Stimulated activated effector memory CD8-positive, alpha-beta T cell treated with anti-CD3 and anti-CD28 coated beads, Interleukin-12 subunit alpha, Interleukin-12 subunit beta, amount 100 ng/mL, for 72 hours (primary cell): ENCODE data around the gene FZD8.

Experiments used
- ATAC-seq: fragments of 150-1000 bp; cut with Tn5 transposase; 2 replicates; pipeline ENCODE4 v1.10.0; 2021
- DNase-seq, 2 donors: peaks; one replicate each; pipeline ENCODE4 v3.0.0; 2021 to 2022; ENCODE audit warnings: low spot score in 2 of 2
- H3K27ac Mint-ChIP-seq: one replicate; pipeline ENCODE4 v1.8.0; 2022; ENCODE audit warnings: mild to moderate bottlenecking, mixed read lengths
- H3K36me3 Mint-ChIP-seq: one replicate; pipeline ENCODE4 v1.8.0; 2022; ENCODE audit warnings: mild to moderate bottlenecking, mixed read lengths
- H3K4me1 Mint-ChIP-seq: one replicate; pipeline ENCODE4 v1.8.0; 2022; ENCODE audit warnings: mixed read lengths
- H3K4me3 Mint-ChIP-seq: one replicate; pipeline ENCODE4 v1.8.0; 2022; ENCODE audit warnings: mild to moderate bottlenecking, mixed read lengths
- H3K9me3 Mint-ChIP-seq: one replicate; pipeline ENCODE4 v1.8.0; 2022; ENCODE audit warnings: mixed read lengths

FZD8 gene

DNA sequence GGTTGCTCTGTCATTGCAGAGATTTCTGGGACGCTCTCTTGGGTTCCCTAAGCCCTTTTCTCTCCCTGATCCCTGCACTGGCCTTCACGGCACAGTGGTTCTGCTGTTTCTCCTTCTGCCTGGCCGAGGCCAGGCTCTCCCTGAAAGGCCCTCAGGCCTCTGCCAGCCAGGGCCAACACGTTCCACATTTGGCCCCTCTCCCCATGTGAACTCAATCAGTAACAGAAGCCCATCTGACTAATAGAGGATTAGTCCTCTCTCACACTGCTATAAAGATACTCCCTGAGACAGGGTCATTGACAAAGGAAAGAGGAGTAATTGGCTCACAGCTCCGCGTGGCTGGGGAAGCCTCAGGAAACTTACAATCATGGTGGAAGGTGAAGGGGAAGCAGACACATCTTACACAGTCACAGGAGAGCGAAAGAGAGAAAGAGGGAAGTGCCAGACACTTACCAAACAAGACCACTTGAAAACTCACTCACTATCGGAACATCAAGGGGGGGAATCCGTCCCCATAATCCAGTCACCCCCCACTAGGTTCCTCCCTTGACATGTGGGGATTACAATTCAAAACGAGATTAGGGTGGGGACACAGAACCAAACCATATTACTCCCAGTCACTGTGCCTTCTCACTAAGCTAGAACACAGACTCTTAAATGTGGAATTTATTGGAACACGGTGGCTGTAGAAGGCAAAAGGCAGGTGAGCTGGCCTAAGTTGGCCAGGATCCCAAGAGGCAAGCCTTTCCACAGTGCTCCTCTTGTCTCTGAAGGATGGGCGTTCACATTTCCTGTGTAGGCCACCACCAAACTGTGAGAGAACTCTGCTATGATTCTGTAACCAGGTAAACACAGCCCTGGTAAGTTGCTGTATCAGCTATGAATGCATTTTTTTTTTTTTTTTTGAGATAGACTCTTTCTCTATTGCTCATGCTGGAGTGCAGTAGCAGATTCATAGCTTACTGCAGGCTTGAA, 8.8 kb downstream of the FZD8 start:
- no peak overlapping the region for H3K27ac Mint-ChIP-seq
- H3K9me3 Mint-ChIP-seq: no peaks in the 10 kb centered on the region
- ATAC-seq: no peak
- DNase-seq: no peak
- H3K4me1 Mint-ChIP-seq: no peaks in the 10 kb centered on the region
- H3K4me3 Mint-ChIP-seq: no peak overlapping the region
- no peaks in the 10 kb centered on the region for H3K36me3 Mint-ChIP-seq

DNA sequence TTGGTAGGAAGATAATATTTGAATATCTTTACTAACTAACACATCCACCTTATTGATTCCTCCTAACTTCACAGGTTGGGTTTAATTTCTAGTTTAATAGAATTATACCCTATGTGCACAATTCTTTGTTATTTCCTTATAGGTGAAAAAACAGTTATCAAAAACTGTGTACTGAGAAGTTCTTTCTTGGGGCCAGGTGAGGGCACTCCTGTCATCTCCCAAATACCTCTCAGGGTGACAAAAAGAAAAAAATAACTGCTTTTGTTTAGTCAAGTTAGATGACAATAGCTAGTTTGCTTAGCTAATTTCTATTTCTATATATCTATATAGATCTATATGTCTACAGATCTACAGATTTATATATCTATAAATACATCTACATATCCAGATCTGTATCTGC, 10.1 kb downstream of the FZD8 start:
- DNase-seq (no peak), ATAC-seq (no peak)
- H3K36me3 Mint-ChIP-seq: no peaks in the 10 kb centered on the region
- H3K4me3 Mint-ChIP-seq: no peak overlapping the region
- no peaks in the 10 kb centered on the region for H3K9me3 Mint-ChIP-seq
- no peak overlapping the region for H3K27ac Mint-ChIP-seq
- H3K4me1 Mint-ChIP-seq: no peaks in the 10 kb centered on the region

DNA sequence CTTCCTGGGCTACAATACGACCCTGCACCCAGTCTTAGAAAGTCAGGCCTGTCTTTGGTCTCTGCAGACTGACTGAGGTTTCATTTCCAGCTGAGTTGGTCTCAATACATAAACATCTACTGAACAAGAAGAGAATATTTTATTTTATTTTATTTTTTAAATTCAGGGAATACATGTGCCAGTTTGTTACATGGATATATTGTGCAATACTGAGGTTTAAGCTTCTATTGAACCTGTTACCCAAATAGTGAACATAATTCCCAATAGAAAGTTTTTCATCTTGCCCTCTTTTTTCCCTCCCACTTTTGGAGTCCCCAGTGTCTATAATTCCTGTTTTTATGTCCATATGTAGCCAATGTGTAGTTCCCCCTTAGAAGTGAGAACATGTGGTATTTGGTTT, 10.7 kb downstream of the FZD8 start:
- Mint-ChIP-seq H3K27ac (no peak overlapping the region), H3K4me3 (no peak overlapping the region), H3K9me3 (no peaks in the 10 kb centered on the region)

DNA sequence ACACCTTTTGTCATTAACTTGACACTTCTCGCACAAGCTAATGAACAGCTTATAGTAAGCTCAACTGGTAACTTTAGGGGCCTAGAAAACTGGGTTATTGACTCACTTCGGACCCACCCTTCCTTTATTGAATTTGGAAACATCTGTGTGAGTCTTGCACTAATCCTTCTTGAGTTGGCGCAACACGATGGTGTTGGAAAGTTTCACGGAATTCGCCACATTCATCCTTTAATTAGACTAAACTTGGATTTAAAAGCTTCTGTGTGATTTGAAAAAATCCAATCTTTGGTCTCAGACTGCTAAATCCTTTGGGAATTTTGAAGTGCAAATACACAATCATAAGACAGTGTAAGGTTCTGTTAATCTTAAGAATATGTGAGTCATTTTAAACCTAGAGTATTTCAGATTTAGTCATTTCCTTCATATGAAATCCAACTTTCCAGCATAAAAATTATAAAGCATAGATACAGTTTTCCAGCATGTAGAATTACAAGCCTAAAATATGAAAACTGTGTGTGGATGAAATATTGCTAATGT, 15.1 kb downstream of the FZD8 start:
- Mint-ChIP-seq H3K4me1 (no peaks in the 10 kb centered on the region), H3K36me3 (no peaks in the 10 kb centered on the region), H3K4me3 (no peak overlapping the region), H3K9me3 (no peaks in the 10 kb centered on the region), H3K27ac (no peak overlapping the region)
- ATAC-seq (no peak), DNase-seq (no peak)

More for the DNA sequence above, 10.7 kb downstream of the FZD8 start:
- DNase-seq (no peak), ATAC-seq (no peak)
- Mint-ChIP-seq H3K36me3 (no peaks in the 10 kb centered on the region), H3K4me1 (no peaks in the 10 kb centered on the region)

DNA sequence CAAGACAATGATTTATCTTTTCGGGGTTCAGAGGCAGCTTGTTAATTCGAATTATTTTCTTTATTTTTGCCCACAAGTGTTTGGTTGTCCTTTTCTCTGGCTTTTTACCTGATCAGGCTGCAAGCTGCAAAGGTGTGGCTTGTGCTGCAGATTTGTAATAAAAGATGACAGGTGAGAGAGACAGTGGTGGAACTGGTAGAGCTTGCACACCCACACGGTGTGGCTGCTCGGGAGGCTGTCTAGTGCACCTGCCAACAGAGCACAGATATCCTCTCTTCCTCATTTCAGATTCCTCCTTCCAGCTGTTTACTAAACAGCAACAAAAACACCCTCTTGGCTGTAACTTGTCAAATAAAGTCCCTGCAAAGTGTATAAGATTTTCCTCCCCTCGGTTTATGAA, 27.8 kb downstream of the FZD8 start:
- H3K4me3 Mint-ChIP-seq: no peak overlapping the region
- no peak overlapping the region for H3K27ac Mint-ChIP-seq
- DNase-seq: no peak
- H3K9me3 Mint-ChIP-seq: no peaks in the 10 kb centered on the region
- H3K36me3 Mint-ChIP-seq: no peaks in the 10 kb centered on the region
- no peak for ATAC-seq
- no peaks in the 10 kb centered on the region for H3K4me1 Mint-ChIP-seq

DNA sequence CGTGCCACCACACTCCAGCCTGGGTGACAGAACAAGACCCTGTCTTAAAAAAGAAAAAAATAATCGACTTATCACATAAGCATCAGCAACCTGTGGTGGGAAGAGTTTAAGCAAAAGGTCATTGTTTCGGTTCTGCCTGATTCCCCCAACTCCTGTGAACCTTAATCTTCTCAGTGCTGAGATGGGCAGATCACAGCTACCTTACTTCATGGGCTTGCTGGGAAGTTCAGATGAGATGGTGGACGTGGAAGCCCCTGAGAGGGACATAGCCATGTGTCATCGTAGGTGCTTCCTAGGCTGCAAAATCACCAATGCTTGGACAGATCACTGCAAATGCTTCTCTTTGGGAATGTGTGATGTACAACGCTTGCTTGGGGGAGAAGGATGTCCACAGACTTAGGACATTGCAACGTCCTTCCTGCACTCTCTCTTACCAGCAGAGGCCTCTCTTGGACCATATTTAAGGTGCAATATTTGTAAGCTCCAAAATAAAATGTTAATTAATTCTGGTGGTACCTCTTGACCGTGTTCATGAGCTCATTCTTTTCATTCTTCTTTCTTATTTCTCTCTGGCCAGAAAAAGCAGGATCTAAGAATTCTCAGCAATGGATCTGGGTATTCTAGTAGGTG, 28.4 kb downstream of the FZD8 start:
- Mint-ChIP-seq H3K36me3 (no peaks in the 10 kb centered on the region), H3K9me3 (no peaks in the 10 kb centered on the region), H3K27ac (no peak overlapping the region), H3K4me1 (no peaks in the 10 kb centered on the region), H3K4me3 (no peak overlapping the region)
- ATAC-seq: no peak
- no peak for DNase-seq

DNA sequence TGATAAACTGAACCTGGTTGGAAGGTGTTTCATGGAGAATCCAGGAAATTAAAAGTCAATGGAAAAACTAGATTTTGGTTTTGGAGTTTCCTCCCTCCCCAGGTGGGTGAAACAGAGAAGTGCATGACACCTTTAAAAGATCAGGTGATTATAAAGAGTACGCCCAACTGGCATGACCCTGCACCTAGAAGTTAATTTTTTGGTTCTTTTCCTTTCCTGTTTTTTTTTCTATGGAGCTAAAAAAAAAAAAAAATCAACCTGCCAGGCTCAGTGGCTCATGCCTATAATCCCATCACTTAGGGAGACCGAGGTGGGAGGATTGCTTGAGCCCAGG, 29.0 kb downstream of the FZD8 start:
- DNase-seq (no peak), ATAC-seq (no peak)
- Mint-ChIP-seq H3K9me3 (no peaks in the 10 kb centered on the region), H3K4me1 (no peaks in the 10 kb centered on the region), H3K4me3 (no peak overlapping the region), H3K36me3 (no peaks in the 10 kb centered on the region), H3K27ac (no peak overlapping the region)

DNA sequence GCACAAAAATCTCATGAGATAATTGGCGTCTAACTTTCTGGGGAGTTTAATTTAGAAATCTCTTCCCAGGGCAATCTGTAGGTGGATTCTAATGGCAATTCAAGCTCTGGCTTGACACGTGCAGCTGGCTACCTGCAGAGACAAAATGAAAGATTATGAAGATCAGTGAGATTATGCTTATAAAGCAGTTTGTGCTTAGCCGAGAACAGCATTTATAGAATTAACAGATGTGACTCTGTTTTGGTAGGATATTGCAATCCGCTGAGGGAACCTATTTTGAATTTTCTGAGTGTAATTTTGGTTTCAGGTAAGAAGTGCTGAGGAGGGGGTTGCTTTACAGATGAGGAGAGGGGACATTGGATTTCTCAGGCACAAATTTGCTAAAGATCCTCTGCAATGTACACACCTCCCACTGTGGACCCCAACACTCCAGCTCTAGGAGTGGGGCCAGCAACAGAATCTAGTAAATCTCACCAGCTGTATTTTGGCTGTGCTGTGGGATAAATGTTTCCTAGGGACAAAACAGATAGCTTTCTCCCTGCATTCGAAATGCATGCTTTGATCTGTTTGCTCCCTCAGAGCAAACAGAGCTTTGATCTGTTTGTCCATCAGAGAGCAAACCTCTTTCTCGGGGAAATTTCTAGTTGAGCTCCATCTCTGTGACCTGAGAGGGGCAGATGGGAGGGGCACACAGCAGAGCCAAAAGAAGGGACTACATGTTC, 29.6 kb downstream of the FZD8 start:
- DNase-seq (no peak), ATAC-seq (no peak)
- Mint-ChIP-seq H3K4me3 (no peak overlapping the region), H3K27ac (no peak overlapping the region), H3K36me3 (no peaks in the 10 kb centered on the region), H3K9me3 (no peaks in the 10 kb centered on the region), H3K4me1 (peaks cover 4% of the 10 kb centered on the region)

DNA sequence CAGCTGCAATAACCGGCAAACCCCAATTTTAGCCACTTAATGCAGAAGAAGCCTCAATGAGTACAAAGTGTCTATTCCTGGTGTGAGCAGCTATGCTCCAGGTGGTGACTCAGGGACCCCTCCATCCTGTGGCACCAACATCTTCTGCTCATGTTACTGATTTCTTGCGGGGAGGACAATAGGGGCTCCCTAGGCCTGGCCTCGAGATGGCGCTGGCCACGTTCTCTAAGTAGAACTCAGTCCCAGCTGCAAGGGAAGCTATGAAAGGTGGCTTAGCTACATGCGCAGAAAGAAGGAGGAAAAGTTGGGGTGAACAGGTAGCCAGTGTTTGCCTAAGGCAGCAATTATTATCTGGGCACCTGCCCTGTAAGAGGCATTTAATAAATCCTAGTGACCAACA, 30.3 kb downstream of the FZD8 start:
- ATAC-seq: no peak
- no peaks in the 10 kb centered on the region for H3K9me3 Mint-ChIP-seq
- no peaks in the 10 kb centered on the region for H3K36me3 Mint-ChIP-seq
- no peak overlapping the region for H3K27ac Mint-ChIP-seq
- DNase-seq: no peak
- H3K4me3 Mint-ChIP-seq: no peak overlapping the region
- peaks cover 11% of the 10 kb centered on the region for H3K4me1 Mint-ChIP-seq

DNA sequence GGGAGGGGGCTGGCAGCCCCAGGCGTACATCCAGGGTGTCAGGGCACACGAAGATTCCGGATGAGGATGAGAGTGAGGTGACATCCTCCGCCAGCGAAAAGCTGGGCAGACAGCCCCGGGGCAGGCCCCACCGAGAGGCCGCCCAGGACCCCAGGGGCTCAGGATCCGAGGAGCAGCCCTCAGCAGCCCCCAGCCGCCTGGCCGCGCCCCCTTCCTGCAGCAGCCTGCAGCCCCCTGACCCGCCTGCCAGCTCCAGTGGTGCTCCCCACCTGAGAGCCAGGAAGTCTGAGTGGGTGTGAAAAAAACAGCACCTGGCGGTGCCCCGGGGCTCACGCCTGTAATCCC, 33.8 kb downstream of the FZD8 start:
- peak overlapping the region; percentile 65 for H3K4me3 Mint-ChIP-seq
- no peaks in the 10 kb centered on the region for H3K9me3 Mint-ChIP-seq
- no peaks in the 10 kb centered on the region for H3K36me3 Mint-ChIP-seq
- ATAC-seq: no peak
- no peak overlapping the region for H3K27ac Mint-ChIP-seq
- DNase-seq: no peak
- peaks cover 11% of the 10 kb centered on the region for H3K4me1 Mint-ChIP-seq

DNA sequence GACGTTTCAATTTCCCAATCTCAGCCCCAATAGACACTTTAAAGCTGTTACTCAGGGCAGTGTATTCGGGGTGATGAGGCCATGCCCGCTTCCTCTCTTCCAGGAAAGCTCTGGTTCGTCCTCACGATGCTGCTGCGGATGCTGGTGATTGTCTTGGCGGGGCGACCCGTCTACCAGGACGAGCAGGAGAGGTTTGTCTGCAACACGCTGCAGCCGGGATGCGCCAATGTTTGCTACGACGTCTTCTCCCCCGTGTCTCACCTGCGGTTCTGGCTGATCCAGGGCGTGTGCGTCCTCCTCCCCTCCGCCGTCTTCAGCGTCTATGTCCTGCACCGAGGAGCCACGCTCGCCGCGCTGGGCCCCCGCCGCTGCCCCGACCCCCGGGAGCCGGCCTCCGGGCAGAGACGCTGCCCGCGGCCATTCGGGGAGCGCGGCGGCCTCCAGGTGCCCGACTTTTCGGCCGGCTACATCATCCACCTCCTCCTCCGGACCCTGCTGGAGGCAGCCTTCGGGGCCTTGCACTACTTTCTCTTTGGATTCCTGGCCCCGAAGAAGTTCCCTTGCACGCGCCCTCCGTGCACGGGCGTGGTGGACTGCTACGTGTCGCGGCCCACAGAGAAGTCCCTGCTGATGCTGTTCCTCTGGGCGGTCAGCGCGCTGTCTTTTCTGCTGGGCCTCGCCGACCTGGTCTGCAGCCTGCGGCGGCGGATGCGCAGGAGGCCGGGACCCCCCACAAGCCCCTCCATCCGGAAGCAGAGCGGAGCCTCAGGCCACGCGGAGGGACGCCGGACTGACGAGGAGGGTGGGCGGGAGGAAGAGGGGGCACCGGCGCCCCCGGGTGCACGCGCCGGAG, 34.4 kb downstream of the FZD8 start:
- peaks cover 11% of the 10 kb centered on the region for H3K4me1 Mint-ChIP-seq
- H3K4me3 Mint-ChIP-seq: peak overlapping the region; percentile 65
- H3K36me3 Mint-ChIP-seq: no peaks in the 10 kb centered on the region
- no peaks in the 10 kb centered on the region for H3K9me3 Mint-ChIP-seq
- no peak overlapping the region for H3K27ac Mint-ChIP-seq
- peak; percentile 61 for ATAC-seq
- DNase-seq: no peak

DNA sequence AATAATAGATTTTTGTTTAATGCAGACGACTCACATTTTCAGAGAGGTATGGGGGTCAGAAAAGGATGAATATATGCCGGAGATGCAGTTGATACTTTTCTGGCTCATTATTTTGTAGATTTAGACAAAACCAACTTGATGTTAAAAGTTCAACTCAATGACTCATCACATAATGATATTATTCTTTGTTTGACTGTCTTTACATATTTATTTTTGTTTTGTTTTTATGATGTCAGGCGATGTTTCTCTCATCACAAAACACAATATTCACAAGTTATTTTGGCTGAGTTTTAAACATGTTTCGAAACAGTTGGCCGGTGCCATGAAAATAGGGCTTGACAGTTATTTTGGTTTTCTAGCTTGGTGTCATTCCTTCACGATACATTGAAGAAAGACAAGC, 35.7 kb downstream of the FZD8 start:
- no peaks in the 10 kb centered on the region for H3K9me3 Mint-ChIP-seq
- H3K4me1 Mint-ChIP-seq: peaks cover 11% of the 10 kb centered on the region
- DNase-seq: no peak
- no peak overlapping the region for H3K4me3 Mint-ChIP-seq
- H3K27ac Mint-ChIP-seq: no peak overlapping the region
- H3K36me3 Mint-ChIP-seq: no peaks in the 10 kb centered on the region
- ATAC-seq: no peak

DNA sequence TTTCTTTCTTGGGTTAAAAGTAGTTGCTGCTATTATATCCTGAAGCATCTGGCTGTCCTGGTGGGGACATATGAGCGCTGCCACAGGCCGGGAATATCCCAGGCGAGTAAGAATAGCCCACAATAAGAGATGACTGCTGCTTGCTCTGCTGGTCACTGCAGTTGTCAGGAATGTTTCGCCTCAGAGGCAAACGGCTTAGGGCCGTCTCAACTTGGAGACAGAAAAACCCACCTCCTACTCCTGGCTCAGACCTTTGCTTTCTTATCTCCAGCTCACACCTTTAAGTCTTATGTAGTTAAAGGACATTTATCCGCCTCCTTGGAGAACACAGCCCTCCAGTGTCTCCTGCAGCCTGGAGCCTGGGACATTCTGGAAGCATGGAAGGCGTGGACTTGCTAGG, 36.9 kb downstream of the FZD8 start, which contains the start of gene GJD4:
Gene GJD4, plus strand, starts transcription at position 151 of the 400 bp plus-strand sequence. Its CDS starts 227 bp downstream, at position 378.
- no peak within 1 kb of the TSS for H3K27ac Mint-ChIP-seq
- H3K9me3 Mint-ChIP-seq: no peaks in the 10 kb centered on the region
- DNase-seq (no peak), ATAC-seq (no peak)
- H3K4me3 Mint-ChIP-seq: no peak within 1 kb of the TSS
- H3K4me1 Mint-ChIP-seq: peaks cover 11% of the 10 kb centered on the region
- no peaks in the 10 kb centered on the region for H3K36me3 Mint-ChIP-seq

DNA sequence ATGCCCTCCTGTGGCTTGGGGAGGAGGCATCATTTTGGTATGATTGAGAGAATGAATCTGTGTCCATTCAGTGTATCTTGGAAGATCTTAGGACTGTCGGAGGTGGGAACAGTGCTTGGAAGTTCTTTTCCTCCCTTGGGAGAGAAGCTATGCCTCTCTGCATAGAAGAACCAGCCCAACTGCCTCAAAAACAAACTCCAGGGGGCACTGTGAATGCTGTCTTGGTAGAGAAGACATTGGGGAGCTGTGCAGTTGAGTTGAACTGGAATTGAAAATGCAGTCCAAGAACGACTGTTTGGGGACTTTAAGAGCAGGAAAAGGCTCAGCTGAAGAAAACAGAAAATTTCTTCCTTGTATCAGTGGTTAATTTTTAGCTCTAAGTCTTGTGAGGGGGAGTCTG, 41.9 kb downstream of the FZD8 start:
- no peaks in the 10 kb centered on the region for H3K4me1 Mint-ChIP-seq
- H3K4me3 Mint-ChIP-seq: no peak overlapping the region
- H3K27ac Mint-ChIP-seq: no peak overlapping the region
- no peaks in the 10 kb centered on the region for H3K36me3 Mint-ChIP-seq
- DNase-seq (no peak), ATAC-seq (no peak)
- H3K9me3 Mint-ChIP-seq: peaks cover 3% of the 10 kb centered on the region

DNA sequence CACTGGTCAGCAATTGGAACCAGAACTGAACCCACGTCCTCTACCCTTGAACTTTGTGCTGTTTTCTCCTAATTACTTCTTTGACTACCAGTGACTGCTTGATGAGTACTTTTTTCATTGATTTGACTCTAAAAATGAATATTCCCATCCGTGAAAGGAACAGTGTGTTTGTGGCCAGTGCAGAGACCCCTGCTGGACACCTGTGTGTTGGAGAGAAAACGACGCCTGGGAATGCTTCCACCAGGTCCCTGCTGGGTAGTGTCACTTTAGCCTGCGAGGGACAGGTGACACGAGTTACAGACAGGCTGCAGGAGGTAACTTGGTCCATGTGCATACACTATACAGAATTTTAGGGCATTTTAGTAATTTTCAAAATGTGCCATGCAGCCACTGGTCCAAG, 43.7 kb downstream of the FZD8 start:
- Mint-ChIP-seq H3K4me1 (no peaks in the 10 kb centered on the region), H3K27ac (no peak overlapping the region), H3K9me3 (peaks cover 3% of the 10 kb centered on the region), H3K4me3 (no peak overlapping the region), H3K36me3 (no peaks in the 10 kb centered on the region)
- no peak for DNase-seq
- no peak for ATAC-seq
